SU-DHL-6 (cell line): ENCODE results near the gene MPZL2.

Source experiments
- H2AFZ ChIP-seq: fragments of 200-600 bp; sonication (generic); 2 replicates; pipeline ENCODE4 v1.6.1; 2014; ENCODE audit warnings: low read depth, mild to moderate bottlenecking, moderate library complexity, mixed read lengths, antibody characterized with exemption, low read length; ENCODE audit not compliant: severe bottlenecking
- H3F3A ChIP-seq: fragments of 200-600 bp; shearing (Covaris generic); 2 replicates; pipeline ENCODE4 v1.6.0; 2016; ENCODE audit warnings: antibody characterized with exemption, mild to moderate bottlenecking; ENCODE audit not compliant: insufficient read depth
- H3K27ac ChIP-seq: fragments of 200-600 bp; sonication (generic); 2 replicates; pipeline ENCODE4 v1.5.1; 2016; ENCODE audit warnings: low read depth, mild to moderate bottlenecking, low read length, moderate library complexity, mixed read lengths
- H3K27me3 ChIP-seq: fragments of 200-600 bp; sonication (generic), shearing (Covaris generic); 2 replicates; pipeline ENCODE4 v1.6.0; 2014; ENCODE audit warnings: mild to moderate bottlenecking, low read length
- H3K36me3 ChIP-seq: fragments of 200-600 bp; sonication (generic); 2 replicates; pipeline ENCODE4 v1.6.1; 2014; ENCODE audit warnings: mild to moderate bottlenecking, low read length, mixed read lengths
- H3K4me2 ChIP-seq: fragments of 300-600, 200-600 bp; shearing (Covaris generic), sonication (generic); 2 replicates; pipeline ENCODE4 v1.6.0; 2014; ENCODE audit warnings: low read length, low read depth, mild to moderate bottlenecking; ENCODE audit not compliant: poor library complexity, severe bottlenecking
- H3K4me3 ChIP-seq: fragments of 200-600 bp; sonication (generic); 2 replicates; pipeline ENCODE4 v1.5.1; 2014; ENCODE audit warnings: antibody characterized with exemption, low read length, mild to moderate bottlenecking, mixed read lengths; ENCODE audit not compliant: insufficient read depth, poor library complexity, severe bottlenecking
- H3K79me2 ChIP-seq: fragments of 200-600 bp; sonication (generic); 2 replicates; pipeline ENCODE4 v1.6.1; 2014; ENCODE audit warnings: mild to moderate bottlenecking, low read length, moderate library complexity; ENCODE audit not compliant: insufficient read depth
- H3K9ac ChIP-seq: fragments of 200-600 bp; sonication (generic); 2 replicates; pipeline ENCODE4 v1.7.0; 2014; ENCODE audit warnings: mild to moderate bottlenecking, low read length
- H3K9me2 ChIP-seq: fragments of 200-600 bp; sonication (generic); replicated peaks from 2 replicates; pipeline ENCODE4 v1.6.1; 2014; ENCODE audit warnings: low read length; ENCODE audit not compliant: insufficient read depth
- H3K9me3 ChIP-seq: fragments of 200-600 bp; sonication (generic); 2 replicates; pipeline ENCODE4 v1.6.1; 2014; ENCODE audit warnings: low read length, mixed read lengths; ENCODE audit not compliant: insufficient read depth
- H4K20me1 ChIP-seq: fragments of 200-600 bp; sonication (generic); 2 replicates; pipeline ENCODE4 v1.6.1; 2014; ENCODE audit warnings: low read depth, mild to moderate bottlenecking, antibody characterized with exemption, low read length, moderate library complexity, mixed read lengths
- EZH2phosphoT487 ChIP-seq: fragments of 200-600 bp; sonication (generic), shearing (Covaris generic); conservative IDR thresholded peaks from 2 replicates; pipeline ENCODE4 v1.6.1; 2018; ENCODE audit warnings: mild to moderate bottlenecking, antibody characterized with exemption, low read length, moderate library complexity, mixed read lengths
- TF ChIP-seq, protein P1 (sequence below): fragments of 200-600 bp; sonication (generic); IDR thresholded peaks from one replicate; pipeline ENCODE4 v1.5.1; 2017; ENCODE audit warnings: antibody characterized with exemption, mild to moderate bottlenecking, low read length, moderate library complexity; ENCODE audit not compliant: insufficient read depth, poor library complexity, severe bottlenecking

Gene MPZL2

DNA sequence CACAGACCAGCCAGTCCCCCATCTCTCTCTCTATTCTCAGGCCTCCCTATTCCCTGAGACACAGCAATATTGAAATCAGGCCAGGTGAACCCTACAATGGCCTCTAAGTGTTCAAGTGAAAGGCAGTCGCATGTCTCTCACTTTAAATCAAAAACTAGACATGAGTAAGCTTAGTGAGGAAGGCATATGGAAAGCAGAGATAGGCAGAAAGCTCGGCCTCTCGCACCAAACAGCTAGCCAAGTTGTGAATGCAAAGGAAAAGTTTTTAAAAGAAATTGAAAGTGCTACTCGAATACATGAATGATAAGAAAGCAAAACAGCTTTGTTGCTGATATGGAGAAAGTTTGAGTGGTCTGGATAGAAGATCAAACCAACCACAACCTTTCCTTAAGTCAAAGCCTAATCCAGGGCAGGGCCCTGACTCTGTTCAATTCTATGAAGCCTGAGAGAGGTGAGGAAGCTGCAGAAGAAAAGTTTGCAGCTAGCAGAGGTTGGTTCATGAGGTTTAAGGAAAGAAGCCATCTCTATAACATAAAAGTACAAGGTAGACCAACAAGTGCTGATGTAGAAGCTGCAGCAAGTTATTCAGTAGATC is 19.8 kb upstream of the MPZL2 start:
- H3K79me2 ChIP-seq: no peaks in the 10 kb centered on the region
- no peaks in the 10 kb centered on the region for H3F3A ChIP-seq
- H2AFZ ChIP-seq: no peak overlapping the region
- H3K27me3 ChIP-seq: no peaks in the 10 kb centered on the region
- H3K4me2 ChIP-seq: no peak overlapping the region
- no peak overlapping the region for H3K4me3 ChIP-seq
- no peaks in the 10 kb centered on the region for H3K9me2 ChIP-seq
- H4K20me1 ChIP-seq: no peaks in the 10 kb centered on the region
- H3K9ac ChIP-seq: no peak overlapping the region
- no peaks in the 10 kb centered on the region for H3K9me3 ChIP-seq
- H3K36me3 ChIP-seq: no peaks in the 10 kb centered on the region
- no peak overlapping the region for H3K27ac ChIP-seq
- TF ChIP-seq EZH2phosphoT487: no peak
- TF ChIP-seq, protein P1, sequence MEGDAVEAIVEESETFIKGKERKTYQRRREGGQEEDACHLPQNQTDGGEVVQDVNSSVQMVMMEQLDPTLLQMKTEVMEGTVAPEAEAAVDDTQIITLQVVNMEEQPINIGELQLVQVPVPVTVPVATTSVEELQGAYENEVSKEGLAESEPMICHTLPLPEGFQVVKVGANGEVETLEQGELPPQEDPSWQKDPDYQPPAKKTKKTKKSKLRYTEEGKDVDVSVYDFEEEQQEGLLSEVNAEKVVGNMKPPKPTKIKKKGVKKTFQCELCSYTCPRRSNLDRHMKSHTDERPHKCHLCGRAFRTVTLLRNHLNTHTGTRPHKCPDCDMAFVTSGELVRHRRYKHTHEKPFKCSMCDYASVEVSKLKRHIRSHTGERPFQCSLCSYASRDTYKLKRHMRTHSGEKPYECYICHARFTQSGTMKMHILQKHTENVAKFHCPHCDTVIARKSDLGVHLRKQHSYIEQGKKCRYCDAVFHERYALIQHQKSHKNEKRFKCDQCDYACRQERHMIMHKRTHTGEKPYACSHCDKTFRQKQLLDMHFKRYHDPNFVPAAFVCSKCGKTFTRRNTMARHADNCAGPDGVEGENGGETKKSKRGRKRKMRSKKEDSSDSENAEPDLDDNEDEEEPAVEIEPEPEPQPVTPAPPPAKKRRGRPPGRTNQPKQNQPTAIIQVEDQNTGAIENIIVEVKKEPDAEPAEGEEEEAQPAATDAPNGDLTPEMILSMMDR: no peak

DNA sequence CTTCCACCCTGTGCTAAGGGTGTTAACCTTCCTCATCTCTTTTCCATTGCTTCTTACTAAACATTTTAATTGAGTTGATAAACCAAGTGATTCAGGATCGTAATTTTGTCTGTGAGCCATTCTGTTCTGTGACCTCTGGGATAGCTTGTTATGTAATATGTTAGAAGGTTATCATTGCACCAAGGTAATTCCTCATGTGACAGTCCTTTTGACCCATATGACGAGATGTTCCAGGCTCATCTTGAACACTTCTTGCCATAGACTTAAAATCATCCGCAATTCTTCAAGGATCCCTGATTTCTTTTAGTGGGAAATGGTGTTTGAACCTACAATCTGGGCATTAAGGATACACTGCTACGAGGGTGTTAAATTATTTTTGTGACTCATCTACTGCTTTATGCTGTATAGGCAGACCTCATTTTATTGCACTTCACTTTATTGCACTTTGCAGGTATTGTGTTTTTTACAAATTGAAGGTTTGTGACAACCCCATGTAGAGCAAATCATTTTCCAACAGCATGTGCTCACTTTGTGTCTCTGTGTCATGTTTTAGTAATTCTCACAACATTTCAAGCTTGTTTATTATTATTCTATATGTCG is 19.0 kb upstream of the MPZL2 start:
- TF ChIP-seq, protein P1: no peak
- no peak for TF ChIP-seq EZH2phosphoT487
- Histone ChIP-seq H3K9me3 (no peaks in the 10 kb centered on the region), H3K9me2 (no peaks in the 10 kb centered on the region), H3K27me3 (no peaks in the 10 kb centered on the region), H3K4me3 (no peak overlapping the region), H3K9ac (no peak overlapping the region), H2AFZ (no peak overlapping the region), H3K36me3 (no peaks in the 10 kb centered on the region), H4K20me1 (no peaks in the 10 kb centered on the region), H3K79me2 (no peaks in the 10 kb centered on the region), H3K27ac (no peak overlapping the region), H3K4me2 (no peak overlapping the region), H3F3A (no peaks in the 10 kb centered on the region)

DNA sequence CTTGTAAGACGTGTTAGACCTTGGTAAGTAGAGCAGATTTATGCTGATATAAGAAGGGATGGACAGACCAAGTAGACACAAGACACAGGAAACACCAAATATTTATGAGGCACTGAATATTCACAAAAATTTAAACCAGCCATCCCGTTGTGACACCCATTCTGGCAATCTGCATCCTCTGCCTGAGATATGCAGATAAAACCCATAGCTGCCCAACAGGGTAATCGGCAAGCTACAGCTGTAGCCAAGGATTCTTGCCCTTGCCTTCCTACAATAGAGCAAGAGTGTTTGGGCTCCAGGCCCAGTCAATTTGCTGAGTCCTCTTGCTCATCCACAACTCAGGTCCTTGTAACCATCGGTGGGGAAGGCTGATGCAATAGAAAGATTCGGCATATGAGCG is 18.5 kb upstream of the MPZL2 start:
- H3K4me3 ChIP-seq: no peak overlapping the region
- H3K27ac ChIP-seq: no peak overlapping the region
- no peak overlapping the region for H3K4me2 ChIP-seq
- H3K27me3 ChIP-seq: no peaks in the 10 kb centered on the region
- H4K20me1 ChIP-seq: no peaks in the 10 kb centered on the region
- H3K9me2 ChIP-seq: no peaks in the 10 kb centered on the region
- no peaks in the 10 kb centered on the region for H3K9me3 ChIP-seq
- no peaks in the 10 kb centered on the region for H3F3A ChIP-seq
- H3K9ac ChIP-seq: no peak overlapping the region
- H3K36me3 ChIP-seq: no peaks in the 10 kb centered on the region
- TF ChIP-seq, protein P1: no peak
- TF ChIP-seq EZH2phosphoT487: no peak
- no peaks in the 10 kb centered on the region for H3K79me2 ChIP-seq
- no peak overlapping the region for H2AFZ ChIP-seq
